ENCODE measurements around the gene DYNC1H1. TPM values are rescaled to one million over a fixed set of nuclear protein-coding genes. Genes with fewer than 3 reads are reported as not detected.
"Not testable (repeated sequence)": the region's sequence is repeated elsewhere in the genome, so short reads cannot be mapped to it uniquely, and the experiment has no call there.

DYNC1H1 gene
- polyA plus RNA-seq, 12 donors: 256 to 329 (median 278) TPM; not detected in 1

GRCh38 chr14:102058961-102059360, 94.6 kb downstream of the DYNC1H1 start:
- DNase-seq: no peak

- peak; percentile 66 for DNase-seq
Measured at GRCh38 chr14:102063109-102063807, 98.9 kb downstream of the DYNC1H1 start.

GRCh38 chr14:102063808-102064429, 99.5 kb downstream of the DYNC1H1 start:
- DNase-seq: no peak

DNA sequence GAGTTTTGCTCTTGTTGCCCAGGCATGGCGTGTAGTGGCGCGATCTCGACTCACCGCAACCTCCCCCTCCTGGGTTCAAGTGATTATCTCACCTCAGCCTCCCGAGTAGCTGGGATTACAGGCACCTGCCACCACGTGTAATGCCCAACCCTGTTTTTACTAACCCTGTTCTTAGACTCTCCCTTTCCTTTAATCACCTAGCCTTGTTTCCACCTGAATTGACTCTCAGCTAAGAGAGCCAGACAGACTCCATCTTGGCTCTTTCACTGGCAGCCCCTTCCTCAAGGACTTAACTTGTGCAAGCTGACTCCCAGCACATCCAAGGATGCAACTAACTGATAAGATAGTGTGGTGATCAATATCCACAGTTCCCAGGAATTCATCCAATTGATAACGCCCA, 100.2 kb downstream of the DYNC1H1 start:
- DNase-seq: not testable (repeated sequence)

GRCh38 chr14:102066041-102066451, 101.7 kb downstream of the DYNC1H1 start:
- no peak for DNase-seq

- no peak for DNase-seq
Measured at GRCh38 chr14:102071283-102071998, 107.1 kb downstream of the DYNC1H1 start.

DNA sequence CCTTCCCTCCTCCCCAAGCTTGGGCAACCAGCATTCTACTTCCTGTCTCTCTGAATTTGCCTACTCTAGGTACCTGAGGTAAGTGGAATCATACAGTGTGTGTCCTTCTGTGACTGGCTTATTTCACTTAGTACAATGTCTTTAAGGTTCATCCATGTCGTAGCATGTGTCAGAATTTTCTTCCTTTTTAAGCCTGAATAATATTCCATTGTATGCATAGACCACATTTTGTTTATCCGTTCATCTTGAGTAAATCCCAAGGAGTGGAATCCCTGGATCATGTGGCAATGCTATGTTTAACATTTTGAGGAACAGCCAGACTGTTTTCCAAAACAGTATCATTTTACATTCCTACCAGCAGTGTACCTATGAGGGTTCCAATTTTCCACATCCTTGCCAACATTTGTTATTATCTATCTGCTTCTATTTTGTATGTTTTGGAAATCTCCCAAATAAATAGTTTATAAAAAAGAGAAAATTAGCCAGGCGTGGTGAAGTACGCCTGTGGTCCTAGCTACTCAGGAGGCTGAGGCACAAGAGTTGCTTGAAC, 110.1 kb downstream of the DYNC1H1 start:
- no peak for DNase-seq

GRCh38 chr14:102075155-102075554, 110.8 kb downstream of the DYNC1H1 start:
- no peak for DNase-seq

GRCh38 chr14:102077382-102077709, 113.0 kb downstream of the DYNC1H1 start:
- no peak for DNase-seq

DNA sequence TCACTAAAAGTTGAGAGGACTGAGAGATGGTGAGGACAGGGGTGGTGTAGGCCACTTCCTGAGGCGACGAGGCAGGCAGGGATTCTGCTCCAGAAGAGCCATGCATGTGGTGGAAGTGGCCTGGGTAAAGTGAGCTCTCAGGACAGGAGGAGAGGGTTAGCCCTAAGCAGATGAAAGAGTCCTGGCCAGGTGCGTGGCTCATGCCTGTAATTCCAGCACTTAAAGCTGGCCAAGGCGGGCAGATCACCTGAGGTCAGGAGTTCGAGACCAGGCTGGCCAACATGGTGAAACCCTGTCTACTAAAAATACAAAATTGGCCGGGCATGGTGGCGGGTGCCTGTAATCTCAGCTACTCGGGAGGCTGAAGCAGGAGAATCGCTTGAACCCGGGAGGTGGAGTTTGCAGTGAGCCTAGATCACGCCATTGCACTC, 114.0 kb downstream of the DYNC1H1 start:
- not testable (repeated sequence) for DNase-seq

- DNase-seq: no peak
Measured at GRCh38 chr14:102078831-102079699, 114.7 kb downstream of the DYNC1H1 start.

- no peak for DNase-seq
Measured at GRCh38 chr14:102079700-102079979, 115.3 kb downstream of the DYNC1H1 start.

- DNase-seq: no peak
Measured at GRCh38 chr14:102080183-102081080, 116.1 kb downstream of the DYNC1H1 start.

DNA sequence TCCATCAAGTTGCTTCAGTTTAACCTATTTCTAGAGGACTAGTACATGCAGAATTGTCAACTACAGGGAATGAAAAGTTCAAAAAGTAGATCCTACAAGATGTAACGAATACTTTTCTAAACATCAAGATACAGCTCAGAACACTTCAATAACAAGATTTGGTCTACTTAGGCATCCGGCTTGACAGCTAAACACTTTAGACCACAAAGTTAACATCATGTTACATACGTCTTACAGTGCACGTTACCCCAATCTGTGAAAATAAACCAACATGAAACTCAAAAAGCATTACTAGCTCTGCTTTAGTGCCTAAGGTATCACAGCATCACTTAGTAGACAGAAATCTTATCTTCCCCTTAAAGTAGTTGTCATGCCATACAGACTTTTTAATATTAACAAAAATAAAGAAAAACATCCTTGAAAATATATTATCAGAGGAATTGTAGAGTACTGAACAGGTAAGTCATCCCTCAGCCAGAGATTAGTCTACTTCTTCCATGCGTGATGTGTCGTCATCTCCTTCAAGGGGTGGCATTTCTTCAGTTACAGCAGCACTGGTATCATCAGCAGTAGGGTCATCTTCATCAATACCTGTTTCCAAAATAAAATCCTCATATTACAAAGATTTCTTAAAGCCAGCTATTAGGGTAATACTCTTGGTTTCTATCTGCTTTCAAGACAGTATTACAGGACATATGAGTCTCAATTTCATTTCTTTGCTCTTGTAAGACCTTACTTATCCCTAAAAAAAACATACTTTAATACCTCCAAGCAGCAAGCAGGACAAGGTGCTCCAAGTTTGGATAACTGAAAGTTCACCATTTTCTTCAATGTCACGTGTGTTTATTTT, 117.1 kb downstream of the DYNC1H1 start:
- no peak for DNase-seq

- DNase-seq: not testable (repeated sequence)
Measured at GRCh38 chr14:102084522-102084921, 120.1 kb downstream of the DYNC1H1 start.

DNA sequence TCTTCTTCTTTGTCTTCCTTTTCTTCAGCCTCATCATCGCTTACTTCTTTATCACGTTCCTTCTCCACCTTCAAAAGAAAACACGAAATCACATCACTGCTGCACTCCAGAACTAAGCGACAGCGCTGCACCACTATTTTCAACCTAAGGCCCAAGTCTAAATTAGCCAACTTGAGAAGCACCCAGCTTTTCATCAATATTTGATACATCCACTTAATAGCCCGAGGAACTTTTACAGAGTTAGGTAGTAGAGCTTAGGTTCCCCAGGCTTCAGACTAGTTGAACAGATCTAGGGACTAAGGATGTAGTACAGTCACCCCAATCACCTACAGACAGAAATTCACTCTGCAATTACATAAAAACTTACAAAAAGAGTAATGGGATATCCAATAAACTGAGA, 120.6 kb downstream of the DYNC1H1 start:
- DNase-seq: no peak

- no peak for DNase-seq
Measured at GRCh38 chr14:102085488-102085887, 121.1 kb downstream of the DYNC1H1 start.

- DNase-seq: peak; percentile 58
Measured at GRCh38 chr14:102085948-102086708, 121.8 kb downstream of the DYNC1H1 start.

GRCh38 chr14:102086709-102086971, 122.3 kb downstream of the DYNC1H1 start:
- no peak for DNase-seq

Data from muscle of arm (tissue), 12 donors.